WTC11 (cell line): ENCODE data around the gene HADHB. TPM values are rescaled to one million over a fixed set of nuclear protein-coding genes. Genes with fewer than 3 reads are reported as not detected.

Experiments
- ATAC-seq: fragments of 200-7000 bp; cut with Tn5 transposase; 2 replicates; pipeline ENCODE4 v1.10.0; 2021; ENCODE audit warnings: mild to moderate bottlenecking, moderate library complexity
- CTCF ChIA-PET: fragments of 300-600 bp; sonication (Branson Sonifier 250); formaldehyde crosslinking; loops from one replicate; lab custom pipeline; 2021; ENCODE audit warnings: antibody characterized with exemption; lab: Charles Lee
- POLR2A ChIA-PET: fragments of 350-600 bp; sonication (Branson Sonifier 250); formaldehyde crosslinking; loops from one replicate; lab custom pipeline; 2021; ENCODE audit warnings: antibody characterized with exemption; lab: Charles Lee
- DNase-seq: peaks from one replicate; pipeline ENCODE4 v3.0.0; 2021; ENCODE audit warnings: low spot score
- H3K27ac Mint-ChIP-seq: 2 replicates; pipeline ENCODE4 v1.8.0; 2021; ENCODE audit warnings: mixed read lengths
- H3K27me3 Mint-ChIP-seq: 2 replicates; pipeline ENCODE4 v1.8.0; 2021; ENCODE audit warnings: low read depth, mild to moderate bottlenecking, moderate library complexity, mixed read lengths
- H3K36me3 Mint-ChIP-seq: 2 replicates; pipeline ENCODE4 v1.8.0; 2021; ENCODE audit warnings: mixed read lengths
- H3K4me1 Mint-ChIP-seq: 2 replicates; pipeline ENCODE4 v1.8.0; 2022; ENCODE audit warnings: mixed read lengths
- H3K4me3 Mint-ChIP-seq: 2 replicates; pipeline ENCODE4 v1.8.0; 2021; ENCODE audit warnings: mild to moderate bottlenecking, moderate library complexity, mixed read lengths
- H3K9me3 Mint-ChIP-seq: 2 replicates; pipeline ENCODE4 v1.8.0; 2021; ENCODE audit warnings: mixed read lengths
- CBFB ChIP-seq: sonication (generic); formaldehyde crosslinking; IDR thresholded peaks from 2 replicates; pipeline ENCODE4 v1.8.1; 2022; ENCODE audit warnings: mild to moderate bottlenecking, low read depth, missing genetic modification reagents
- NFE2L1 ChIP-seq: sonication (generic); formaldehyde crosslinking; IDR thresholded peaks from 2 replicates; pipeline ENCODE4 v1.8.1; 2023; ENCODE audit warnings: missing genetic modification reagents
- NR1H2 ChIP-seq: sonication (generic); formaldehyde crosslinking; IDR thresholded peaks from 2 replicates; pipeline ENCODE4 v1.9.0; 2021; ENCODE audit warnings: mild to moderate bottlenecking, moderate library complexity, missing genetic modification reagents
- NR2C2 ChIP-seq: sonication (generic); formaldehyde crosslinking; IDR thresholded peaks from 2 replicates; pipeline ENCODE4 v1.8.0; 2022; ENCODE audit warnings: mild to moderate bottlenecking, missing genetic modification reagents
- RORB ChIP-seq: fragments of 250-450 bp; sonication (Bioruptor Pico); IDR thresholded peaks from 2 replicates; pipeline ENCODE4 v1.9.0; 2021; ENCODE audit warnings: mild to moderate bottlenecking
- SMAD4 ChIP-seq: sonication (generic); formaldehyde crosslinking; IDR thresholded peaks from 2 replicates; pipeline ENCODE4 v1.8.0; 2022; ENCODE audit warnings: mild to moderate bottlenecking, missing genetic modification reagents
- TEAD4 ChIP-seq: sonication (generic); formaldehyde crosslinking; IDR thresholded peaks from 2 replicates; pipeline ENCODE4 v1.8.0; 2022; ENCODE audit warnings: mild to moderate bottlenecking, missing genetic modification reagents
- ZBTB21 ChIP-seq: sonication (generic); formaldehyde crosslinking; IDR thresholded peaks from 2 replicates; pipeline ENCODE4 v1.8.1; 2023; ENCODE audit warnings: mild to moderate bottlenecking, missing genetic modification reagents, borderline replicate concordance
- ZNF219 ChIP-seq: sonication (generic); formaldehyde crosslinking; IDR thresholded peaks from 2 replicates; pipeline ENCODE4 v1.8.0; 2023; ENCODE audit warnings: missing genetic modification reagents, mild to moderate bottlenecking, borderline replicate concordance
- ZNF263 ChIP-seq: sonication (generic); formaldehyde crosslinking; IDR thresholded peaks from 2 replicates; pipeline ENCODE4 v1.8.1; 2022; ENCODE audit warnings: low read depth, mild to moderate bottlenecking, moderate library complexity, missing genetic modification reagents
- ZNF317 ChIP-seq: sonication (generic); formaldehyde crosslinking; IDR thresholded peaks from 2 replicates; pipeline ENCODE4 v1.8.1; 2023; ENCODE audit warnings: low read depth, mild to moderate bottlenecking, moderate library complexity, missing genetic modification reagents, borderline replicate concordance
- total RNA-seq: library from RNA; stranded (reverse); gene quantifications from 3 replicates; pipeline ENCODE4 v1.2.3, GENCODE V29; 2021
- TF ChIP-seq, protein P1 (sequence below): sonication (generic); formaldehyde crosslinking; IDR thresholded peaks from 2 replicates; pipeline ENCODE4 v1.8.0; 2022; ENCODE audit warnings: mild to moderate bottlenecking, missing genetic modification reagents
- TF ChIP-seq, protein P2 (sequence below): sonication (generic); formaldehyde crosslinking; IDR thresholded peaks from 2 replicates; pipeline ENCODE4 v1.8.1; 2022; ENCODE audit warnings: low read depth, mild to moderate bottlenecking, moderate library complexity, missing genetic modification reagents, borderline replicate concordance
- TF ChIP-seq, protein P3 (sequence below): sonication (generic); formaldehyde crosslinking; IDR thresholded peaks from 2 replicates; pipeline ENCODE4 v1.8.0; 2022; ENCODE audit warnings: mild to moderate bottlenecking, missing genetic modification reagents
- TF ChIP-seq, protein P4 (sequence below): sonication (generic); formaldehyde crosslinking; conservative IDR thresholded peaks from 2 replicates; pipeline ENCODE4 v1.8.1; 2023; ENCODE audit warnings: mild to moderate bottlenecking, low read depth, missing genetic modification reagents, moderate library complexity
- TF ChIP-seq, protein P5 (sequence below): sonication (generic); formaldehyde crosslinking; IDR thresholded peaks from 2 replicates; pipeline ENCODE4 v1.8.1; 2022; ENCODE audit warnings: missing genetic modification reagents, borderline replicate concordance

The HADHB gene
- total RNA-seq, 1 experiment from 2014 or later = 60.7 TPM

DNA sequence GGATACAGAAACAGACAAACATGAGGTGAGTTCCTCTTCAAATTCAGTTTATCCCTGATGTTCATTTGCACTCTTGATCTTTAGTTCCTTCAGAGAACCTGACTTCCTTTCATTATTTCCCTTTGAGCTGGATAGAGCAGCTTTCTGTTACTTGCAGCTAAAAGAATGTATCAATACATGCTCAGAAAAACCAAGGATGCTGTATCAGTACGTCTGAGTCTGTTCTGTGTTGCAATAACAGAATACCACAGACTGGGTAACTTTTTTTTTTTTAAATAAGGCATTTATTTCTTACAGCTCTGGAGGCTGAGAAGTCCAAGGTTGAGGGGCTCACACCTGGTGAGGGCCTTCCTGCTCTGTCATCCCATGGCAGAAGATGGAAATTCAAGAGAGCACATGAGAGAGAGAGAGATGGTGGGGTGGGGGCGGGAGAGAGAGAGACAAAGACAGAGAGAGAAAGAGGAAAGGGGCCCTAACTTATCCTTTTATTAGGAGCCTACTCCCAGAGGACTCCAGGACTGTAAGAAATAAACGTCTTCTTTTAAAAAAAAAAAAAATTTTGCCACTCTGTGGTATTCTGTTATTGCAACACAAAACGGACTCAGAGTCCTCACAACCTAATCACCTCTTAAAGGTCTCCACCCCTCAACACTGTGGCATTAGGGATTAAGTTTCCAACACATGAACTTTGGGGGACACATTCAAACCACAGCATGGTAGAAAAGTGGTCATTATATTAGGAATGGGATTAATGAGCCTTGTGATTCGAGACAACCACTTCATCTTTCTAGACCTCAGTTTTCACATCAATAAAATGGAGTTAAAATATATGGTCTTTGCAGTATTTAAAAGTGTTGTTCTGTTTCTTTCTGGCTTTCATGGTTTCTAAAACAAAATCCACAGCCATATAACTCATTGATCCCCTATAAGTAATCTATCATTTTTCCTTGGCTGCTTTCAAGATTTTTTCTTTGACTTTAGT is 82.8 kb downstream of the HADHB start:
- no peaks in the 10 kb centered on the region for H3K36me3 Mint-ChIP-seq
- DNase-seq = no peak
- no peaks in the 10 kb centered on the region for H3K27me3 Mint-ChIP-seq
- ATAC-seq = no peak
- peaks cover 7% of the 10 kb centered on the region; the same call in 1 of the 2 replicates for H3K4me1 Mint-ChIP-seq
- POLR2A ChIA-PET = interaction anchor here (0.7 to 1.1 kb wide), 2 partner anchors 10 to 27 kb away, joined by 3 read pairs; no protein-coding TSS in a partner anchor
- H3K27ac Mint-ChIP-seq = no peak overlapping the region
- no peak overlapping the region for H3K4me3 Mint-ChIP-seq
- CTCF ChIA-PET = interaction anchor here (0.7 to 1.4 kb wide), 3 partner anchors 13 to 468 kb away, joined by 3 to 4 read pairs (median 4); partner anchors contain the start of gene HADHA
- H3K9me3 Mint-ChIP-seq = 0 out of 2 replicates have a peak, but pooled peaks cover 5% of the 10 kb centered on the region
- TF ChIP-seq TEAD4 (CRISPR knock-in tag) (no peak), ZBTB21 (no peak), ZNF317 (CRISPR knock-in tag) (no peak), SMAD4 (no peak), RORB (CRISPR knock-in tag) (no peak), ZNF263 (CRISPR knock-in tag) (no peak), NR2C2 (CRISPR knock-in tag) (no peak), NFE2L1 (no peak), CBFB (CRISPR knock-in tag) (no peak), NR1H2 (no peak), ZNF219 (no peak)
- TF ChIP-seq, protein P1, sequence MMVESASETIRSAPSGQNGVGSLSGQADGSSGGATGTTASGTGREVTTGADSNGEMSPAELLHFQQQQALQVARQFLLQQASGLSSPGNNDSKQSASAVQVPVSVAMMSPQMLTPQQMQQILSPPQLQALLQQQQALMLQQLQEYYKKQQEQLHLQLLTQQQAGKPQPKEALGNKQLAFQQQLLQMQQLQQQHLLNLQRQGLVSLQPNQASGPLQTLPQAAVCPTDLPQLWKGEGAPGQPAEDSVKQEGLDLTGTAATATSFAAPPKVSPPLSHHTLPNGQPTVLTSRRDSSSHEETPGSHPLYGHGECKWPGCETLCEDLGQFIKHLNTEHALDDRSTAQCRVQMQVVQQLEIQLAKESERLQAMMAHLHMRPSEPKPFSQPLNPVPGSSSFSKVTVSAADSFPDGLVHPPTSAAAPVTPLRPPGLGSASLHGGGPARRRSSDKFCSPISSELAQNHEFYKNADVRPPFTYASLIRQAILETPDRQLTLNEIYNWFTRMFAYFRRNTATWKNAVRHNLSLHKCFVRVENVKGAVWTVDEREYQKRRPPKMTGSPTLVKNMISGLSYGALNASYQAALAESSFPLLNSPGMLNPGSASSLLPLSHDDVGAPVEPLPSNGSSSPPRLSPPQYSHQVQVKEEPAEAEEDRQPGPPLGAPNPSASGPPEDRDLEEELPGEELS = no peak
- TF ChIP-seq, protein P2, sequence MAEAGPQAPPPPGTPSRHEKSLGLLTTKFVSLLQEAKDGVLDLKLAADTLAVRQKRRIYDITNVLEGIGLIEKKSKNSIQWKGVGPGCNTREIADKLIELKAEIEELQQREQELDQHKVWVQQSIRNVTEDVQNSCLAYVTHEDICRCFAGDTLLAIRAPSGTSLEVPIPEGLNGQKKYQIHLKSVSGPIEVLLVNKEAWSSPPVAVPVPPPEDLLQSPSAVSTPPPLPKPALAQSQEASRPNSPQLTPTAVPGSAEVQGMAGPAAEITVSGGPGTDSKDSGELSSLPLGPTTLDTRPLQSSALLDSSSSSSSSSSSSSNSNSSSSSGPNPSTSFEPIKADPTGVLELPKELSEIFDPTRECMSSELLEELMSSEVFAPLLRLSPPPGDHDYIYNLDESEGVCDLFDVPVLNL (CRISPR knock-in tag) = no peak
- TF ChIP-seq, protein P3, sequence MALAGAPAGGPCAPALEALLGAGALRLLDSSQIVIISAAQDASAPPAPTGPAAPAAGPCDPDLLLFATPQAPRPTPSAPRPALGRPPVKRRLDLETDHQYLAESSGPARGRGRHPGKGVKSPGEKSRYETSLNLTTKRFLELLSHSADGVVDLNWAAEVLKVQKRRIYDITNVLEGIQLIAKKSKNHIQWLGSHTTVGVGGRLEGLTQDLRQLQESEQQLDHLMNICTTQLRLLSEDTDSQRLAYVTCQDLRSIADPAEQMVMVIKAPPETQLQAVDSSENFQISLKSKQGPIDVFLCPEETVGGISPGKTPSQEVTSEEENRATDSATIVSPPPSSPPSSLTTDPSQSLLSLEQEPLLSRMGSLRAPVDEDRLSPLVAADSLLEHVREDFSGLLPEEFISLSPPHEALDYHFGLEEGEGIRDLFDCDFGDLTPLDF (CRISPR knock-in tag) = no peak
- TF ChIP-seq, protein P4, sequence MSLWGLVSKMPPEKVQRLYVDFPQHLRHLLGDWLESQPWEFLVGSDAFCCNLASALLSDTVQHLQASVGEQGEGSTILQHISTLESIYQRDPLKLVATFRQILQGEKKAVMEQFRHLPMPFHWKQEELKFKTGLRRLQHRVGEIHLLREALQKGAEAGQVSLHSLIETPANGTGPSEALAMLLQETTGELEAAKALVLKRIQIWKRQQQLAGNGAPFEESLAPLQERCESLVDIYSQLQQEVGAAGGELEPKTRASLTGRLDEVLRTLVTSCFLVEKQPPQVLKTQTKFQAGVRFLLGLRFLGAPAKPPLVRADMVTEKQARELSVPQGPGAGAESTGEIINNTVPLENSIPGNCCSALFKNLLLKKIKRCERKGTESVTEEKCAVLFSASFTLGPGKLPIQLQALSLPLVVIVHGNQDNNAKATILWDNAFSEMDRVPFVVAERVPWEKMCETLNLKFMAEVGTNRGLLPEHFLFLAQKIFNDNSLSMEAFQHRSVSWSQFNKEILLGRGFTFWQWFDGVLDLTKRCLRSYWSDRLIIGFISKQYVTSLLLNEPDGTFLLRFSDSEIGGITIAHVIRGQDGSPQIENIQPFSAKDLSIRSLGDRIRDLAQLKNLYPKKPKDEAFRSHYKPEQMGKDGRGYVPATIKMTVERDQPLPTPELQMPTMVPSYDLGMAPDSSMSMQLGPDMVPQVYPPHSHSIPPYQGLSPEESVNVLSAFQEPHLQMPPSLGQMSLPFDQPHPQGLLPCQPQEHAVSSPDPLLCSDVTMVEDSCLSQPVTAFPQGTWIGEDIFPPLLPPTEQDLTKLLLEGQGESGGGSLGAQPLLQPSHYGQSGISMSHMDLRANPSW (CRISPR knock-in tag) = no peak
- TF ChIP-seq, protein P5, sequence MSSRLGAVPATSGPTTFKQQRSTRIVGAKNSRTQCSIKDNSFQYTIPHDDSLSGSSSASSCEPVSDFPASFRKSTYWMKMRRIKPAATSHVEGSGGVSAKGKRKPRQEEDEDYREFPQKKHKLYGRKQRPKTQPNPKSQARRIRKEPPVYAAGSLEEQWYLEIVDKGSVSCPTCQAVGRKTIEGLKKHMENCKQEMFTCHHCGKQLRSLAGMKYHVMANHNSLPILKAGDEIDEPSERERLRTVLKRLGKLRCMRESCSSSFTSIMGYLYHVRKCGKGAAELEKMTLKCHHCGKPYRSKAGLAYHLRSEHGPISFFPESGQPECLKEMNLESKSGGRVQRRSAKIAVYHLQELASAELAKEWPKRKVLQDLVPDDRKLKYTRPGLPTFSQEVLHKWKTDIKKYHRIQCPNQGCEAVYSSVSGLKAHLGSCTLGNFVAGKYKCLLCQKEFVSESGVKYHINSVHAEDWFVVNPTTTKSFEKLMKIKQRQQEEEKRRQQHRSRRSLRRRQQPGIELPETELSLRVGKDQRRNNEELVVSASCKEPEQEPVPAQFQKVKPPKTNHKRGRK = no peak
